BLaER1 treated with 17β-estradiol and CSF1 and Interleukin-3, amounts not matched to agents 10 nM and 100 nM (cell line): ENCODE data around the gene ACSS1.

Source experiments
- H3K27ac ChIP-seq, 11 experiments: shearing (Covaris generic); formaldehyde crosslinking; 2 replicates each; pipeline ENCODE4 v1.8.1; 2022
- H3K27me3 ChIP-seq, 11 experiments: shearing (Covaris generic); formaldehyde crosslinking; 2 replicates each; pipeline ENCODE4 v1.8.1; 2022
- H3K36me3 ChIP-seq, 11 experiments: shearing (Covaris generic); formaldehyde crosslinking; 2 replicates each; pipeline ENCODE4 v1.8.1; 2022
- H3K4me1 ChIP-seq, 10 experiments: shearing (Covaris generic); formaldehyde crosslinking; 2 replicates each; pipeline ENCODE4 v1.8.1; 2022
- H3K4me2 ChIP-seq, 11 experiments: shearing (Covaris generic); formaldehyde crosslinking; 2 replicates each; pipeline ENCODE4 v1.8.1; 2022
- H3K4me3 ChIP-seq, 10 experiments: shearing (Covaris generic); formaldehyde crosslinking; 2 replicates each; pipeline ENCODE4 v1.8.1; 2022
- H3K9ac ChIP-seq, 11 experiments: shearing (Covaris generic); formaldehyde crosslinking; 2 replicates each; pipeline ENCODE4 v1.8.1; 2022
- H3K9me3 ChIP-seq, 11 experiments: shearing (Covaris generic); formaldehyde crosslinking; replicated peaks in 1 of 11; 2 replicates each; pipeline ENCODE4 v1.8.1; 2022
- H4K20me1 ChIP-seq, 11 experiments: shearing (Covaris generic); formaldehyde crosslinking; 2 replicates each; pipeline ENCODE4 v1.8.1; 2022
- Cebpa-rat ChIP-seq, 11 experiments: shearing (Covaris generic); IDR thresholded peaks; 2 replicates each; pipeline ENCODE4 v1.8.1; 2022

Gene ACSS1

GRCh38 chr20:25046736-25047666 is 10.9 kb downstream of the ACSS1 start:
- Histone ChIP-seq H3K4me1 (peaks cover 47 to 95% (median 76%) of the 10 kb centered on the region in 10 experiments), H3K4me2 (0 out of 22 replicates have a peak overlapping the region, but pooled peaks of 1 of the 11 experiments have one; percentile 96), H4K20me1 (peaks cover 12 to 63% (median 44%) of the 10 kb centered on the region in 11 experiments; a peak in 19 of 22 replicates), H3K27ac (no peak overlapping the region), H3K9ac (no peak overlapping the region), H3K27me3 (no peaks in the 10 kb centered on the region), H3K36me3 (peaks cover 19 to 40% (median 24%) of the 10 kb centered on the region in 11 experiments; a peak in 21 of 22 replicates), H3K4me3 (no peak overlapping the region), H3K9me3 (no peaks in the 10 kb centered on the region)
- TF ChIP-seq Cebpa-rat (IDR thresholded peaks at IDR 0.05) = no peak

- no peaks in the 10 kb centered on the region for H3K9me3 ChIP-seq
- no peaks in the 10 kb centered on the region for H3K27me3 ChIP-seq
- H3K4me1 ChIP-seq = peaks cover 45 to 95% (median 76%) of the 10 kb centered on the region in 10 experiments
- no peak overlapping the region for H3K9ac ChIP-seq
- peaks cover 7 to 55% (median 36%) of the 10 kb centered on the region in 11 experiments; a peak in 19 of 22 replicates for H4K20me1 ChIP-seq
- H3K4me3 ChIP-seq = no peak overlapping the region
- H3K27ac ChIP-seq = 0 out of 22 replicates have a peak overlapping the region, but pooled peaks of 1 of the 11 experiments have one; percentile 22
- TF ChIP-seq Cebpa-rat (IDR thresholded peaks at IDR 0.05) = no peak
- peak overlapping the region in 7 of 11 experiments; percentile 87 to 98 (median 96); a peak in 8 of 22 replicates for H3K4me2 ChIP-seq
- H3K36me3 ChIP-seq = peaks cover 19 to 35% (median 24%) of the 10 kb centered on the region in 11 experiments; a peak in 21 of 22 replicates
Observed at GRCh38 chr20:25046181-25046641, 11.7 kb downstream of the ACSS1 start.

GRCh38 chr20:25045343-25045712 is 12.6 kb downstream of the ACSS1 start:
- peak overlapping the region in 7 of 11 experiments; percentile 11 to 76 (median 60); a peak in 13 of 22 replicates for H3K9ac ChIP-seq
- no peaks in the 10 kb centered on the region for H3K9me3 ChIP-seq
- H4K20me1 ChIP-seq = peaks cover 0 to 47% (median 27%) of the 10 kb centered on the region in 11 experiments; a peak in 17 of 22 replicates
- H3K27me3 ChIP-seq = no peaks in the 10 kb centered on the region
- H3K4me1 ChIP-seq = peaks cover 45 to 95% (median 76%) of the 10 kb centered on the region in 10 experiments
- peak overlapping the region; percentile 85 to 98 (median 90) for H3K4me2 ChIP-seq
- no peak overlapping the region; a peak in 1 of 20 replicates for H3K4me3 ChIP-seq
- TF ChIP-seq Cebpa-rat (IDR thresholded peaks at IDR 0.05) = no peak
- H3K36me3 ChIP-seq = peaks cover 19 to 28% (median 24%) of the 10 kb centered on the region in 11 experiments; a peak in 21 of 22 replicates
- H3K27ac ChIP-seq = peak overlapping the region in 4 of 11 experiments; percentile 76 to 87 (median 78); a peak in 11 of 22 replicates

- H3K4me2 ChIP-seq = peak overlapping the region; percentile 85 to 98 (median 90)
- H3K4me3 ChIP-seq = no peak overlapping the region; a peak in 2 of 20 replicates
- H3K4me1 ChIP-seq = peaks cover 51 to 96% (median 76%) of the 10 kb centered on the region in 10 experiments
- H3K36me3 ChIP-seq = peaks cover 19 to 28% (median 24%) of the 10 kb centered on the region in 11 experiments; a peak in 21 of 22 replicates
- peak overlapping the region in 9 of 11 experiments; percentile 11 to 76 (median 60); a peak in 15 of 22 replicates for H3K9ac ChIP-seq
- H3K27ac ChIP-seq = peak overlapping the region in 10 of 11 experiments; percentile 6 to 87 (median 76); a peak in 16 of 22 replicates
- no peaks in the 10 kb centered on the region for H3K9me3 ChIP-seq
- H4K20me1 ChIP-seq = peaks cover 0 to 41% (median 22%) of the 10 kb centered on the region in 11 experiments; a peak in 16 of 22 replicates
- TF ChIP-seq Cebpa-rat (IDR thresholded peaks at IDR 0.05) = no peak
- no peaks in the 10 kb centered on the region for H3K27me3 ChIP-seq
Observed at GRCh38 chr20:25044660-25045342, 13.1 kb downstream of the ACSS1 start.

DNA sequence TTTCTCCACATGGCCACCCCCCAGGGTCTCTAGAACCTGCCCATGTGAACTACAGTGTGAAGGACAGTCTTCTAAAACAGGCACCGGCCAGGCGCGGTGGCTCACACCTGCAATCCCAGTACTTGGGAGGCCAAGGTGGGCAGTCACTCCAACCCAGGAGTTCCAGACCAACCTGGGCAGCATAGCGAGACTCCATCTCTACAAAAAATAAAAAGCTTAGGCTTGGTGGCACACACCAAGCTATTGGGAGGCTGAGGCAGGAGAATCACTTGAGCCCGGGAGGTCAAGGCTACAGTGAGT is 13.7 kb downstream of the ACSS1 start:
- Histone ChIP-seq H3K4me1 (peaks cover 57 to 96% (median 81%) of the 10 kb centered on the region in 10 experiments), H3K4me3 (no peak overlapping the region; a peak in 1 of 20 replicates), H3K27ac (peak overlapping the region in 9 of 11 experiments; percentile 6 to 87 (median 78); a peak in 13 of 22 replicates), H3K9ac (peak overlapping the region in 9 of 11 experiments; percentile 25 to 76 (median 60); a peak in 13 of 22 replicates), H3K9me3 (no peaks in the 10 kb centered on the region), H3K27me3 (no peaks in the 10 kb centered on the region), H4K20me1 (peaks cover 0 to 35% (median 16%) of the 10 kb centered on the region in 11 experiments; a peak in 16 of 22 replicates), H3K36me3 (peaks cover 19 to 28% (median 24%) of the 10 kb centered on the region in 11 experiments; a peak in 21 of 22 replicates), H3K4me2 (peak overlapping the region; percentile 85 to 98 (median 90))
- TF ChIP-seq Cebpa-rat (IDR thresholded peaks at IDR 0.05) = no peak

DNA sequence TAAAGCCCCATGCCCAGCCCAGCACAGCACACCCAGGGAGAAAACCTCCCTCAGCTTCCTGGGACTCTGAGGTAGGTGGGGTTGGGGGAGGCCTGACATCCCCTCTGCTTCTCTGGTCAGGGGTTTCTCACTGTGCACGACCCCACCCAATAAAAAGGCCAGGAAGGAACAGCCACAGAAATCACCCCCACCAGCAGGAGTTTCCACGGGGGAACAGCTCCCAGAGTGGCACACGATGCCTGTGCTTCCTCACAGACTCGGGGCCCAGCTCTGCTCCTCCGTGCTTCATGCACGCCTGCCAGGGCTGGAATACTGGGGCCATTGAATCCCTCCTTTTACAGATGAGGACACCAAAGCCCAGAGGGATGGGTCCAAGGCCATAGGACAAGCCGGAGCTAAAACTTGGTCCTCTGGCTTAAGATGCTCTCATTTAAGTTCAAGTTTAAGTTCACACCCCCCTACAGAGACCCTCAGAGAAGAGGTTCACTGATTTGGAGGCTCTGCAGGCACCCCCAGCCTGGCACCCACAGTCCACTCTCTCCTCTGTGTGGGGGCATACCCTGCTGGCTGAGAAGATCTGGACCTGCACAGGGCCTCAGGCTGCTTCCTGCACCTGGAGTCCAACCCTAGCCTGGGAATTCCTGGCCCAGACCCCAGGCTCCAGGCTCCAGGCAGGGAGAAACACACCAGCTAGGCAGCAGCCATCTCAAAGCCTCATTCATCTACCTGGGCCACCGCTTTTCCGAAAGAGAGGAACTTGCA is 14.3 kb downstream of the ACSS1 start:
- Histone ChIP-seq H3K9ac (peak overlapping the region; percentile 23 to 76 (median 60); a peak in 20 of 22 replicates), H3K4me3 (peak overlapping the region in 1 of 10 experiments; percentile 0; a peak in 1 of 20 replicates), H3K9me3 (no peaks in the 10 kb centered on the region), H3K4me1 (peaks cover 62 to 98% (median 85%) of the 10 kb centered on the region in 10 experiments), H3K4me2 (peak overlapping the region; percentile 85 to 98 (median 90)), H3K27ac (peak overlapping the region; percentile 44 to 87 (median 77); a peak in 21 of 22 replicates), H3K36me3 (peaks cover 19 to 27% (median 24%) of the 10 kb centered on the region in 11 experiments; a peak in 21 of 22 replicates), H4K20me1 (peaks cover 0 to 30% (median 13%) of the 10 kb centered on the region in 11 experiments; a peak in 14 of 22 replicates), H3K27me3 (no peaks in the 10 kb centered on the region)
- no peak for TF ChIP-seq Cebpa-rat (IDR thresholded peaks at IDR 0.05)

- H3K4me3 ChIP-seq = peak overlapping the region in 6 of 10 experiments; percentile 4 to 43 (median 22); a peak in 7 of 20 replicates
- H3K36me3 ChIP-seq = peaks cover 17 to 21% (median 19%) of the 10 kb centered on the region in 11 experiments; a peak in 21 of 22 replicates
- no peaks in the 10 kb centered on the region for H3K27me3 ChIP-seq
- H3K9ac ChIP-seq = peak overlapping the region; percentile 28 to 76 (median 60); a peak in 20 of 22 replicates
- H3K4me2 ChIP-seq = peak overlapping the region; percentile 85 to 98 (median 90)
- no peaks in the 10 kb centered on the region for H3K9me3 ChIP-seq
- peak overlapping the region; percentile 55 to 87 (median 77); a peak in 21 of 22 replicates for H3K27ac ChIP-seq
- H4K20me1 ChIP-seq = peaks cover 0 to 21% (median 4%) of the 10 kb centered on the region in 11 experiments; a peak in 10 of 22 replicates
- TF ChIP-seq Cebpa-rat (IDR thresholded peaks at IDR 0.05) = no peak
- peaks cover 70 to 98% (median 90%) of the 10 kb centered on the region in 10 experiments for H3K4me1 ChIP-seq
Observed at GRCh38 chr20:25042531-25043498, 15.1 kb downstream of the ACSS1 start.
